Peyer's patch (tissue), 4 donors: Measurements from ENCODE around the gene SNTG2. TPM values are rescaled to one million over a fixed set of nuclear protein-coding genes. Genes with fewer than 3 reads are reported as not detected.

Experiments
- DNase-seq, 3 donors: peaks; one replicate each; pipeline ENCODE4 v3.0.0-alpha.2; 2017 to 2019
- H3K27ac ChIP-seq, 4 donors: fragments of 200-600 bp; sonication (generic); one replicate each; pipeline ENCODE4 v1.5.1; 2016 to 2019
- H3K27me3 ChIP-seq, 2 donors: fragments of 200-600 bp; sonication (generic); one replicate each; pipeline ENCODE4 v1.5.1; 2019
- H3K36me3 ChIP-seq, 3 donors: fragments of 200-600 bp; sonication (generic); one replicate each; pipeline ENCODE4 v1.5.1; 2016 to 2019
- H3K4me1 ChIP-seq, 4 donors: fragments of 200-600 bp; sonication (generic); one replicate each; pipeline ENCODE4 v1.5.1; 2016 to 2019
- H3K4me3 ChIP-seq, 4 donors: fragments of 200-600 bp; sonication (generic); 1 replicate in 3 of 4; 2 replicates in 1 of 4; pipeline ENCODE4 v1.5.1; 2016 to 2019; ENCODE audit warnings: mild to moderate bottlenecking in 1 of 4
- H3K9me3 ChIP-seq, 4 donors: fragments of 200-600 bp; sonication (generic); one replicate each; pipeline ENCODE4 v1.5.1; 2016 to 2019; ENCODE audit warnings: mild to moderate bottlenecking in 1 of 4
- POLR2A ChIP-seq, 2 donors: fragments of 450-650 bp; IDR thresholded peaks; one replicate each; pipeline ENCODE4 v1.5.1; 2017; ENCODE audit warnings: antibody characterized with exemption in 2 of 2, mild to moderate bottlenecking in 2 of 2, moderate library complexity in 2 of 2
- total RNA-seq, 4 donors: library from RNA; depleted of rRNA; stranded (reverse); fragments of >200 nt; gene quantifications; one replicate each; pipeline ENCODE4 v1.1.0, GENCODE V29; 2016
- TF ChIP-seq, protein P1 (sequence below), 6 experiments: fragments of 450-650 bp in 4 of 6; fragments of 200-600 bp in 2 of 6; sonication (generic) in 1 of 6; IDR thresholded peaks; one replicate each; pipeline ENCODE4 v1.5.1; 2017 to 2019; ENCODE audit warnings: antibody characterized with exemption in 6 of 6, mild to moderate bottlenecking in 3 of 6, moderate library complexity in 1 of 6

The SNTG2 gene
- total RNA-seq, 4 donors from 2014 or later = 1.8 to 65.2 (median 3.9) TPM

- Histone ChIP-seq H3K4me3 (no peak overlapping the region), H3K27ac (no peak overlapping the region)
- no peak for TF ChIP-seq POLR2A (IDR thresholded peaks at IDR 0.05)
- TF ChIP-seq, protein P1, sequence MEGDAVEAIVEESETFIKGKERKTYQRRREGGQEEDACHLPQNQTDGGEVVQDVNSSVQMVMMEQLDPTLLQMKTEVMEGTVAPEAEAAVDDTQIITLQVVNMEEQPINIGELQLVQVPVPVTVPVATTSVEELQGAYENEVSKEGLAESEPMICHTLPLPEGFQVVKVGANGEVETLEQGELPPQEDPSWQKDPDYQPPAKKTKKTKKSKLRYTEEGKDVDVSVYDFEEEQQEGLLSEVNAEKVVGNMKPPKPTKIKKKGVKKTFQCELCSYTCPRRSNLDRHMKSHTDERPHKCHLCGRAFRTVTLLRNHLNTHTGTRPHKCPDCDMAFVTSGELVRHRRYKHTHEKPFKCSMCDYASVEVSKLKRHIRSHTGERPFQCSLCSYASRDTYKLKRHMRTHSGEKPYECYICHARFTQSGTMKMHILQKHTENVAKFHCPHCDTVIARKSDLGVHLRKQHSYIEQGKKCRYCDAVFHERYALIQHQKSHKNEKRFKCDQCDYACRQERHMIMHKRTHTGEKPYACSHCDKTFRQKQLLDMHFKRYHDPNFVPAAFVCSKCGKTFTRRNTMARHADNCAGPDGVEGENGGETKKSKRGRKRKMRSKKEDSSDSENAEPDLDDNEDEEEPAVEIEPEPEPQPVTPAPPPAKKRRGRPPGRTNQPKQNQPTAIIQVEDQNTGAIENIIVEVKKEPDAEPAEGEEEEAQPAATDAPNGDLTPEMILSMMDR (IDR thresholded peaks at IDR 0.05) = no peak
Measured at GRCh38 chr2:1393321-1393720, 442.7 kb downstream of the SNTG2 start.

DNA sequence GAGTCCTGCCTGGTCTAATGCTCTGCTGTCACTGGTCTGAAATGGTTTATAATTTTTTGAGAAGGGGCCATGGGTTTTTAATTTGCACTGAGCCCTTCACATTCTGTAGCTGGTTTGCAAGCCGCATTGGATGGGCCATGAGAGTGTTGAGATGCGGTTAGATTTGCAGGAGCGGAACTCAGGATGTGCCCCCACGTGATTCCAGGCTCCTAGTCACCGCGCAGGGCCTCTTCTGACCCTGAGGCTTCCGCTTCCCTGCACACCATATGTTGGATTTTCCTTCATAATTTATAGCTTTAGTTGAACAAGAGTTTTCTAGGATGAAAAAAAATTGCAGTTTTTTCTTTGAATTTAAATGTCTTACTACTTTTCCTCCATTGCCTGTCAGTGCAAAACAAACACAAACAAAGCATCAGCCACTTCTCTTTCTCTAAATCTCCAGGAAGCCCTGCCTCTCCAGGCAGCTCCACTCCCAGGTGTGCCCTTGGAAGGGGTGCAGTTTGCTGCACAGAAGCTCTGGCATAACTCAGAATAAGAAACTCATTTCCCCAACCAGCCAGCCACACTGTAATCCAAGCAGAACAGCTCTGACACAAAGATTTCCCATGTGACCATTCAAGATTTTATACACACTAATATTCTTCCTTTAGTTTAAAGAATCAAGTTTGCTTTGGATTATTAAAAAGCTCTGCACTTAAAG lies 444.2 kb downstream of the SNTG2 start:
- DNase-seq = no peak
- no peaks in the 10 kb centered on the region for H3K27me3 ChIP-seq
- TF ChIP-seq, protein P1 (IDR thresholded peaks at IDR 0.05) = no peak
- no peak for TF ChIP-seq POLR2A (IDR thresholded peaks at IDR 0.05)
- no peak overlapping the region for H3K4me3 ChIP-seq
- no peaks in the 10 kb centered on the region for H3K36me3 ChIP-seq
- H3K9me3 ChIP-seq = peaks cover 0 to 5% (median 0%) of the 10 kb centered on the region in 4 donors
- no peaks in the 10 kb centered on the region for H3K4me1 ChIP-seq
- no peak overlapping the region for H3K27ac ChIP-seq

More at GRCh38 chr2:1393321-1393720, 442.7 kb downstream of the SNTG2 start:
- Histone ChIP-seq H3K4me1 (no peaks in the 10 kb centered on the region), H3K27me3 (no peaks in the 10 kb centered on the region), H3K9me3 (peaks cover 0 to 5% (median 0%) of the 10 kb centered on the region in 4 donors), H3K36me3 (no peaks in the 10 kb centered on the region)
- no peak for DNase-seq

DNA sequence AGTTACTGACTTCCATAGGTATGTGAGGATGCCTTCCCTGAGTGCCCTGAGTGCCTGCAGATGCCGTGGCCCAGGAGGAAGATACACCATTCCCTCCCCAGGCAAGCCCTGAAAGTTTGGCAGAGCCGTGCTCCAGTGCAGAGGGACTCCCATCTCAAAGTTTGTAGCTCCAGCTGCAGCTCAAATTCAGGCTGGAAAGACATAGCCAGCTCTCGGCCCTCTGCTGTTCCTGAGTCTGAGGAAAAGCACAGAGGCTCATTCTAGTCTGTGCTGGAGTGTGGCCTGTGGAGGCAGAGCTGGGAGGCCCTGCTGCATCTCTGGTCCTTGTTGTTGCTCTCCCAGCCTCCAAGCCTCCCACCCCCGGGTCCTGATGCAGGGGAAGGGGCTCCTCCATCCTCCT lies 446.7 kb downstream of the SNTG2 start:
- Histone ChIP-seq H3K36me3 (no peaks in the 10 kb centered on the region), H3K4me1 (no peaks in the 10 kb centered on the region), H3K27ac (no peak overlapping the region), H3K9me3 (peaks cover 0 to 5% (median 0%) of the 10 kb centered on the region in 4 donors), H3K27me3 (no peaks in the 10 kb centered on the region), H3K4me3 (no peak overlapping the region)
- DNase-seq = no peak
- TF ChIP-seq, protein P1 (IDR thresholded peaks at IDR 0.05) = no peak
- TF ChIP-seq POLR2A (IDR thresholded peaks at IDR 0.05) = no peak

DNA sequence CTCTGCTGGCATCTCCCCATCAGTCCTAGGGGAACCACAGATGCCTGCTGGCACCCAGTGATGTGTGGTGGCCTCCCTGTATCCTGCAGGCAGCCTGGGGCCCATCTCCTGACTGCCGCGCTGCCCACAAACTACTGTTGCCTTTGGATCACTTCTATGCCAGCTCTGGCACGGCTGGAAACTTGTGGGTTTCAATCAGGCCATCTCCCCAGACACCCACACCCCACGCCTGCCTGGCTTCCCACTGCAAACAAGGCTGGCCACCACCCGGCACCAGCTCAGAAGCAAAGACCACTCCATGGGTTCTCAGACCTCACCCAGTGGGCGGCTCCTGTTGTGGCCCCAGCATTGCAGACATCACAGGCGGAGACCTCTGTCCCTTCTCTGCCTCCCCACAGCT lies 447.5 kb downstream of the SNTG2 start:
- H3K4me1 ChIP-seq = no peaks in the 10 kb centered on the region
- TF ChIP-seq, protein P1 (IDR thresholded peaks at IDR 0.05) = no peak
- TF ChIP-seq POLR2A (IDR thresholded peaks at IDR 0.05) = no peak
- peaks cover 0 to 5% (median 0%) of the 10 kb centered on the region in 4 donors for H3K9me3 ChIP-seq
- H3K27ac ChIP-seq = no peak overlapping the region
- H3K36me3 ChIP-seq = no peaks in the 10 kb centered on the region
- no peak for DNase-seq
- no peaks in the 10 kb centered on the region for H3K27me3 ChIP-seq
- H3K4me3 ChIP-seq = no peak overlapping the region

- no peak overlapping the region for H3K27ac ChIP-seq
- no peaks in the 10 kb centered on the region for H3K36me3 ChIP-seq
- no peaks in the 10 kb centered on the region for H3K27me3 ChIP-seq
- no peak overlapping the region for H3K4me3 ChIP-seq
- TF ChIP-seq, protein P1 (IDR thresholded peaks at IDR 0.05) = no peak
- H3K9me3 ChIP-seq = no peaks in the 10 kb centered on the region
- H3K4me1 ChIP-seq = no peaks in the 10 kb centered on the region
- DNase-seq = no peak
Measured at GRCh38 chr2:1400943-1401735, 450.5 kb downstream of the SNTG2 start.
